ENCODE results near the gene OR10G2.
"Not testable (repeated sequence)": the region's sequence is repeated elsewhere in the genome, so short reads cannot be mapped to it uniquely, and the experiment has no call there.

Gene OR10G2, protein sequence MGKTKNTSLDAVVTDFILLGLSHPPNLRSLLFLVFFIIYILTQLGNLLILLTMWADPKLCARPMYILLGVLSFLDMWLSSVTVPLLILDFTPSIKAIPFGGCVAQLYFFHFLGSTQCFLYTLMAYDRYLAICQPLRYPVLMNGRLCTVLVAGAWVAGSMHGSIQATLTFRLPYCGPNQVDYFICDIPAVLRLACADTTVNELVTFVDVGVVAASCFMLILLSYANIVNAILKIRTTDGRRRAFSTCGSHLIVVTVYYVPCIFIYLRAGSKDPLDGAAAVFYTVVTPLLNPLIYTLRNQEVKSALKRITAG

GRCh38 chr14:21634840-21635239 is at the start of gene OR10G2:
Gene OR10G2 (minus strand): TSS chr14:21634940. CDS start chr14:21634842, 98 bp downstream.
- DNase-seq = no peak

- no peak for DNase-seq
Measured at GRCh38 chr14:21680072-21680471, 45.3 kb upstream of the OR10G2 start.

GRCh38 chr14:21675566-21675965 is 40.8 kb upstream of the OR10G2 start:
- DNase-seq = no peak

- no peak for DNase-seq
Measured at GRCh38 chr14:21673718-21674117, 39.0 kb upstream of the OR10G2 start, which contains the start of gene OR4E1. Gene OR4E1 (minus strand): TSS chr14:21673818. CDS start chr14:21670935, 2,883 bp downstream.

DNA sequence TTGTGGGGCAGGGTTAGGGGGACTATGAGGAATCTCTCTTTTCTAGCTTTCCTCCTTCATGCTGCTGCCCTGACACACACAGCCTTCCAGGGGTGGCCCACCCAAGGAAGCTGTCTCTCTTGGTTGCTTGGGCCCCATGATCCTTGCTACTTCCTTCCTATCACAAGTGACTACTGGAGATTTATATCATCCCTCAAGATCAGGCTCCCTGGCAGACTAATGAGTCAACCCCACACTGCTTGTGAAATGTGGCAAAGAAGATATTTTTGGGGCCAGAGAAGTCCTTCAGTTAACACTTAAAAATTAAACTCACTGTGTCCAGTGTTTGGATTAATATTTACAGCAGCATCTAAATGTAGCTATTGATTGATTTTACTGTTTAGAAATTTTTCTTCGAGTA is 37.4 kb upstream of the OR10G2 start:
- no peak for DNase-seq

GRCh38 chr14:21671371-21671770 is 36.6 kb upstream of the OR10G2 start:
- no peak for DNase-seq

DNA sequence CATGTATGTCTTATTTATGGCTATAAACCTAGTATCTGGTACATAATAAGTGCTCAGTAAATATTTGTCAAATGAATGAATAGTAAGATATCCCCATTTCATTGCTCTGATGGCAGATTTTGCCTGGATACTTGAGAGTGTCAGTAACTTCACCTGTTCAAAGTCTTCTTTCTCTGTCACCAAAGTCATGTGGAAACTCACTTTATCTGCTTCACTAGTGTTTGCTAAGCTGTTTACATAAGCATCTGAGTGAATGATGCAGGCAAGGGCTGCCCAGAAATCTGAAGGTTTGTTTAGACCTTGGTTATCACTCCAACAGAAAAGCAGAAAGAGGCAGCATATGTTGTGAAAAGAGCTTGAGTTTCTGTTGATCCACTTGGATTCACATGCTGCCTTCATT is 34.5 kb upstream of the OR10G2 start:
- no peak for DNase-seq

GRCh38 chr14:21668377-21668776 is 33.6 kb upstream of the OR10G2 start:
- DNase-seq = no peak

DNA sequence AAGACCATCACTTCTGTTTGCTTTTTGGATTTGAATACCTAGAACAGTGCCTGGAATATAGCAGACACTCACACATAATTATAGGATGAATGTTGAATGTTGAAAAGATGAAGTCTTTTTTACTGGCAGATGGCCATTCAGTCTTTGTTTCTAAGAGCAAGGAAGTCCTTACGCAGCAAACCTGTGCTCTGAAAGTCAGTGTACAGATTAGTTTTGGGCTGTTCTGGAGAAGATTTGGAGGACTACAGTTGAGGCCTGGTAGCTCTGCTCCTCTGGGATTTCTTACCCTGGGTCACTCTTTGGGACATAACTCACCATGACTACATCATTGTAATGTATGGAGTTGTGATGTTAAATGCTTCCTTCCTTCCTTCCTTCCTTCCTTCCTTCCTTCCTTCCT is 22.2 kb upstream of the OR10G2 start:
- DNase-seq = no peak

GRCh38 chr14:21654215-21654614 is 19.5 kb upstream of the OR10G2 start:
- DNase-seq = no peak

- no peak for DNase-seq
Measured at GRCh38 chr14:21653331-21653885, 18.7 kb upstream of the OR10G2 start, which contains the start of gene OR4E2. Gene OR4E2 (plus strand): TSS chr14:21653835. CDS start chr14:21665083, 11,248 bp downstream.

GRCh38 chr14:21652209-21652808 is 17.6 kb upstream of the OR10G2 start:
- DNase-seq = no peak

DNA sequence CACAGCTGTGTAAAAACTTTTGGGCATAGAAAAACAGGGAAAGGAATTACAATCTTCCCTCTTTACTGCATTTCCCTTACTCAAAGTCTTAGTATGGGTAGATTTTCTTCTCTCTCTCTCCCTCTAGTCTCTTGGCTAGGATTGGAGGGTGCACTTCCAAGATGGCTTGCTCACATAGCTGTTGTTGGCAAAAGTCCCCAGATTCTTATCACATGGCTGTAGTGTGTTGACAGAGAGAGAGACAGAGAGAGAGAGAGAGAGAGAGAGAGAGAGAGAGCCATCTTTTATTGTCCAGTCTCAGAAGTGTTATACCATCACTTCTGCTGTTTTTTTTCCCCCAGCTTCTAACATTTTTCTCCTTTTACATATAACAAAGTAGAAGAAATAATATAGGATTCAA is 12.6 kb upstream of the OR10G2 start:
- DNase-seq = no peak

GRCh38 chr14:21643407-21643806 is 8.7 kb upstream of the OR10G2 start:
- DNase-seq = no peak

- no peak for DNase-seq
Measured at GRCh38 chr14:21642683-21643082, 7.9 kb upstream of the OR10G2 start.

DNA sequence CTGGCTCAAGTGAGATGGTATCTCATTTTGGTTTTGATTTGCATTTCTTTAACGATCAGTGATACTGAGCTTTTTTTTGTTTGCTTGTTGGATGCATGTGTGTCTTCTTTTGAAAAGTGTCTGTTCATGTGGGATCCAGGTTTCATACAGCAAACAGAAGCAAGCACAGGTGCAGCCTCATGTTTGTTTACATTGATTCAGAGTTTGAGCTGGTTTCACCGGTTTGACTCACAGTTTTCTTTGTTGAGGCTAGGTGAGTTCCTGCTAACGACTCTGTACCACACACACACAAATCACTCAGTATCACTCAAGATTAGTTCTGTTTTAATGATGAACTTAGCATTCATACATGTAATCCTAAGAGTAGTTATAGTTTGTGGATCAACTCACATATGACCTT is 3.7 kb downstream of the OR10G2 start:
- peak; percentile 39 for DNase-seq

- not testable (repeated sequence) for DNase-seq
Measured at GRCh38 chr14:21630503-21630902, 4.2 kb downstream of the OR10G2 start.

DNA sequence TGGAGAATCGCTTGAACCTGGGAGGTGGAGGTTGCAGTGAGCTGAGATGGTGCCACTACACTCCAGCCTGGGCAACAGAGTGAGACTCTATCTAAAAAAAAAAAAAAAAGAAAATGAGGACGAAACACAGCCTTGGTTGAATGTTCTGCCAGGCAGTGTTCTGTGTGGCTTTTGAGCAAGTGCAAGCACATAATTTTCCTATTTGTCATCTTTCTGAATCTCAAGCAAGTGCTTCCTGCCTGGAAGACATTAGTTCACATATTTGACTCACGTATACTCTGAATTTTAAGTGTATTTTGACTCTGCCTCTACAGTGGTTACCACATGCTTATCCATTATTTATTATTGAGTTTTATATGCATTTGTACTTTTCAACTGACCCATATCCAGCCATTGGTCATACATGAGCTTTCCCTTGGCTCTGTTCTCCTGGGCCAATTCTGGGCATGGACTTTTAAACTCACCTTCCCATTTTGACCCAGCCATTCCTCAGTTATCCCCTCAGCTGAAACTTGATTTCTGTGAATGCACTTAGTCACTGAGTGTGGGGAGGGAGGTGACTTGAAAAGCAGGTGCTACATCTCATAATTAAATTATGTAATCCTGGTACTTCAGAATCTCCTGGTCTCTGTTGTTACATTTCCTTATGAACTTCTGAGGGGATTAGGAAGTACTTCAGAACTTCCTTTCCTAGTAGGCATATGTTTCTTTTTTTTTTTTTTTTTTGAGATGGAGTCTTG is 8.1 kb downstream of the OR10G2 start:
- DNase-seq = no peak

GRCh38 chr14:21617614-21618013 is 17.1 kb downstream of the OR10G2 start:
- no peak for DNase-seq

- DNase-seq = no peak
Measured at GRCh38 chr14:21614240-21614639, 20.5 kb downstream of the OR10G2 start.

GRCh38 chr14:21612324-21612723 is 22.4 kb downstream of the OR10G2 start:
- no peak for DNase-seq

DNA sequence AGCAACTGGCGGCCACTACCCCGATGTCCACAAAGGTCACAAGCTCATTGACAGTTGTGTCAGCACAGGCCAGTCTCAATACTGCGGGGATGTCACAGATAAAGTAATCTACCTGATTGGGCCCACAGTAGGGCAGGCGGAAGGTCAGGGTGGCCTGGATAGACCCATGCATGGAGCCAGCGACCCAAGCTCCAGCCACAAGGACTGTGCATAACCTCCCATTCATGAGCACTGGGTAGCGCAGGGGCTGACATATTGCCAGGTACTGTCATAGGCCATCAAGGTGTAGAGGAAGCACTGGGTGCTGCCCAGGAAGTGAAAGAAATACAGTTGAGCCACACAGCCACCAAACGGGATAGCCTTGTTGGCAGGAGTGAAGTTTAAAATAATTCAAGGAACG is 32.6 kb downstream of the OR10G2 start:
- DNase-seq = not testable (repeated sequence)

GRCh38 chr14:21589317-21589716 is 45.4 kb downstream of the OR10G2 start:
- DNase-seq = no peak
